Smooth muscle cell (in vitro differentiated cells): ENCODE results near the gene ZZZ3. TPM values are rescaled to one million over a fixed set of nuclear protein-coding genes. Genes with fewer than 3 reads are reported as not detected.

Experiments
- DNase-seq: peaks from one replicate; lab custom pipeline; 2025; ENCODE audit not compliant: unreplicated experiment; lab: John Stamatoyannopoulos, UW
- H2AFZ ChIP-seq: fragments of 200-600 bp; sonication (generic); 2 replicates; pipeline ENCODE4 v1.6.0; 2016; ENCODE audit warnings: antibody characterized with exemption, low read depth, mild to moderate bottlenecking
- H3F3A ChIP-seq: fragments of 200-600 bp; sonication (generic); 2 replicates; pipeline ENCODE4 v1.6.0; 2017; ENCODE audit warnings: antibody characterized with exemption, low read depth
- H3K27ac ChIP-seq: fragments of 200-600 bp; sonication (generic); 2 replicates; pipeline ENCODE4 v1.5.1; 2016; ENCODE audit warnings: low read depth, mild to moderate bottlenecking
- H3K27me3 ChIP-seq: fragments of 200-600 bp; sonication (generic); 2 replicates; pipeline ENCODE4 v1.6.1; 2016; ENCODE audit warnings: low read depth, mild to moderate bottlenecking
- H3K36me3 ChIP-seq: fragments of 200-600 bp; sonication (generic); 2 replicates; pipeline ENCODE4 v1.5.1; 2016; ENCODE audit warnings: low read depth
- H3K4me1 ChIP-seq: fragments of 200-600 bp; sonication (generic); 2 replicates; pipeline ENCODE4 v1.5.1; 2016; ENCODE audit warnings: low read depth
- H3K4me2 ChIP-seq: fragments of 200-600 bp; sonication (generic); 2 replicates; pipeline ENCODE4 v1.6.0; 2016; ENCODE audit warnings: mild to moderate bottlenecking
- H3K4me3 ChIP-seq: fragments of 200-600 bp; sonication (generic); 2 replicates; pipeline ENCODE4 v1.5.1; 2016; ENCODE audit warnings: mild to moderate bottlenecking
- H3K79me2 ChIP-seq: fragments of 200-600 bp; sonication (generic); 2 replicates; pipeline ENCODE4 v1.6.0; 2016; ENCODE audit warnings: low read depth, mild to moderate bottlenecking
- H3K9ac ChIP-seq: fragments of 200-600 bp; sonication (generic); 2 replicates; pipeline ENCODE4 v1.6.0; 2016; ENCODE audit warnings: low read depth
- H3K9me3 ChIP-seq: fragments of 200-600 bp; sonication (generic); replicated peaks from 2 replicates; pipeline ENCODE4 v1.5.1; 2016; ENCODE audit warnings: low read depth
- H4K20me1 ChIP-seq: fragments of 200-600 bp; sonication (generic); 2 replicates; pipeline ENCODE4 v1.6.0; 2016; ENCODE audit warnings: low read depth
- CTCF ChIP-seq: fragments of 200-600 bp; sonication (generic); IDR thresholded peaks from 2 replicates; pipeline ENCODE4 v1.5.1; 2017; ENCODE audit warnings: borderline replicate concordance, mild to moderate bottlenecking, antibody characterized with exemption; ENCODE audit not compliant: insufficient read depth, poor library complexity, severe bottlenecking
- WGBS: methylation state at CpG from one replicate; pipeline ENCODE4 v1.1.7; 2016; ENCODE audit warnings: low lambda C conversion rate; 5-methylcytosine and 5-hydroxymethylcytosine counted together
- polyA plus RNA-seq: library from polyadenylated mRNA; unstranded; fragments of >200 nt; fragmentation: Nextera tagmentation; extraction: Ambion mirVana; gene quantifications from 2 replicates; pipeline ENCODE4 v1.2.1, GENCODE V29; 2016
- total RNA-seq: library from RNA; depleted of rRNA; stranded (reverse); fragments of >200 nt; gene quantifications from 2 replicates; pipeline ENCODE4 v1.2.3, GENCODE V29; 2014

ZZZ3 gene
- total and polyA plus RNA-seq, 2 experiments from 2014 or later: 21.8 to 52.8 TPM

- H3K4me1 ChIP-seq: no peaks in the 10 kb centered on the region
These were observed 12.1 kb downstream of the ZZZ3 start for GRCh38 chr1:77670330-77670729.

GRCh38 chr1:77668924-77669449 lies 13.5 kb downstream of the ZZZ3 start:
- Histone ChIP-seq H3F3A (no peaks in the 10 kb centered on the region), H3K9ac (no peak overlapping the region), H2AFZ (no peak overlapping the region), H3K9me3 (no peaks in the 10 kb centered on the region), H3K4me3 (no peak overlapping the region), H3K79me2 (peaks cover 100% of the 10 kb centered on the region), H3K27me3 (no peaks in the 10 kb centered on the region), H3K4me1 (no peaks in the 10 kb centered on the region), H3K36me3 (no peaks in the 10 kb centered on the region), H4K20me1 (peaks cover 100% of the 10 kb centered on the region), H3K27ac (no peak overlapping the region), H3K4me2 (no peak overlapping the region)
- no peak for DNase-seq
- TF ChIP-seq CTCF: no peak
- 24% methylated on average over 1 of the region's 1 CpG for WGBS

More at GRCh38 chr1:77670330-77670729, 12.1 kb downstream of the ZZZ3 start:
- Histone ChIP-seq H3F3A (no peaks in the 10 kb centered on the region), H3K27ac (no peak overlapping the region), H3K4me2 (no peak overlapping the region), H3K27me3 (no peaks in the 10 kb centered on the region), H3K36me3 (no peaks in the 10 kb centered on the region), H3K79me2 (peaks cover 100% of the 10 kb centered on the region), H3K9me3 (no peaks in the 10 kb centered on the region), H2AFZ (no peak overlapping the region), H3K9ac (no peak overlapping the region), H4K20me1 (peaks cover 100% of the 10 kb centered on the region), H3K4me3 (no peak overlapping the region)
- TF ChIP-seq CTCF: no peak
- DNase-seq: no peak
- 97% methylated on average over 7 of the region's 7 CpGs for WGBS

GRCh38 chr1:77664939-77665516 lies 17.4 kb downstream of the ZZZ3 start:
- Histone ChIP-seq H3K4me3 (no peak overlapping the region), H2AFZ (no peak overlapping the region), H3F3A (no peaks in the 10 kb centered on the region), H4K20me1 (peaks cover 100% of the 10 kb centered on the region), H3K79me2 (peaks cover 100% of the 10 kb centered on the region), H3K36me3 (no peaks in the 10 kb centered on the region), H3K27me3 (no peaks in the 10 kb centered on the region), H3K4me1 (no peaks in the 10 kb centered on the region), H3K9me3 (no peaks in the 10 kb centered on the region), H3K9ac (no peak overlapping the region), H3K4me2 (no peak overlapping the region), H3K27ac (no peak overlapping the region)
- 82% methylated on average over 3 of the region's 3 CpGs for WGBS
- TF ChIP-seq CTCF: no peak
- no peak for DNase-seq

- 95% methylated on average over 4 of the region's 4 CpGs for WGBS
These were observed 20.8 kb downstream of the ZZZ3 start for GRCh38 chr1:77661696-77662095.

More at GRCh38 chr1:77661696-77662095, 20.8 kb downstream of the ZZZ3 start:
- peaks cover 98% of the 10 kb centered on the region for H3K79me2 ChIP-seq
- no peaks in the 10 kb centered on the region for H3K4me1 ChIP-seq
- no peaks in the 10 kb centered on the region for H3K9me3 ChIP-seq
- H3K9ac ChIP-seq: no peak overlapping the region
- peaks cover 99% of the 10 kb centered on the region for H4K20me1 ChIP-seq
- H2AFZ ChIP-seq: no peak overlapping the region
- no peak overlapping the region for H3K4me3 ChIP-seq
- TF ChIP-seq CTCF: no peak
- no peak overlapping the region for H3K27ac ChIP-seq
- DNase-seq: no peak
- H3F3A ChIP-seq: no peaks in the 10 kb centered on the region
- no peaks in the 10 kb centered on the region for H3K36me3 ChIP-seq
- H3K4me2 ChIP-seq: no peak overlapping the region
- no peaks in the 10 kb centered on the region for H3K27me3 ChIP-seq
